H9 (cell line): Measurements from ENCODE around the gene FUT6. TPM values are rescaled to one million over a fixed set of nuclear protein-coding genes. Genes with fewer than 3 reads are reported as not detected.

ENCODE experiments used
- DNase-seq: peaks from one replicate; pipeline ENCODE4 v3.0.0-alpha.2; 2017
- H2AFZ ChIP-seq: one replicate; pipeline ENCODE4 v1.6.1; 2013; ENCODE audit warnings: mild to moderate bottlenecking, low read length, control low read depth, moderate library complexity
- H2AK5ac ChIP-seq: 2 replicates; pipeline ENCODE4 v1.6.1; 2013; ENCODE audit warnings: low read length, control low read depth, mixed read lengths; ENCODE audit not compliant: insufficient read length
- H2BK120ac ChIP-seq: one replicate; pipeline ENCODE4 v1.6.1; 2013; ENCODE audit warnings: low read depth, mild to moderate bottlenecking, low read length, control low read depth, inconsistent platforms; ENCODE audit not compliant: poor library complexity, severe bottlenecking
- H2BK12ac ChIP-seq: 2 replicates; pipeline ENCODE4 v1.6.1; 2013; ENCODE audit warnings: low read length, control low read depth, mixed read lengths, low read depth; ENCODE audit not compliant: insufficient read length
- H2BK15ac ChIP-seq: 2 replicates; pipeline ENCODE4 v1.6.1; 2013; ENCODE audit warnings: low read depth, low read length, control low read depth
- H2BK20ac ChIP-seq: one replicate; pipeline ENCODE4 v1.6.1; 2013; ENCODE audit warnings: low read depth, mild to moderate bottlenecking, low read length, control low read depth, inconsistent platforms; ENCODE audit not compliant: poor library complexity, severe bottlenecking
- H2BK5ac ChIP-seq: 2 replicates; pipeline ENCODE4 v1.6.1; 2013; ENCODE audit warnings: low read length, control low read depth, mixed read lengths; ENCODE audit not compliant: insufficient read length
- H3K14ac ChIP-seq: 2 replicates; pipeline ENCODE4 v1.6.1; 2013; ENCODE audit warnings: low read length, control low read depth; ENCODE audit not compliant: insufficient read depth
- H3K18ac ChIP-seq: 2 replicates; pipeline ENCODE4 v1.6.1; 2013; ENCODE audit warnings: low read depth, mild to moderate bottlenecking, mixed read lengths, low read length, control low read depth; ENCODE audit not compliant: insufficient read length
- H3K23ac ChIP-seq: 2 replicates; pipeline ENCODE4 v1.6.1; 2013; ENCODE audit warnings: low read length, control low read depth, mixed read lengths, low read depth; ENCODE audit not compliant: insufficient read length
- H3K23me2 ChIP-seq: 2 replicates; pipeline ENCODE4 v1.6.1; 2013; ENCODE audit warnings: low read depth, mild to moderate bottlenecking, mixed read lengths, low read length, control low read depth; ENCODE audit not compliant: insufficient read length, poor library complexity, severe bottlenecking
- H3K27ac ChIP-seq: 2 replicates; pipeline ENCODE4 v1.5.1; 2013; ENCODE audit warnings: low read length, control low read depth, mixed read lengths, low read depth; ENCODE audit not compliant: insufficient read length
- H3K27me3 ChIP-seq: 2 replicates; pipeline ENCODE4 v1.6.1; 2013; ENCODE audit warnings: low read length, control low read depth, inconsistent platforms; ENCODE audit not compliant: insufficient read depth
- H3K4ac ChIP-seq: 2 replicates; pipeline ENCODE4 v1.6.1; 2013; ENCODE audit warnings: low read depth, mild to moderate bottlenecking, control low read depth, inconsistent platforms, low read length, moderate library complexity
- H3K4me1 ChIP-seq: 2 replicates; pipeline ENCODE4 v1.6.1; 2013; ENCODE audit warnings: low read length, control low read depth, inconsistent platforms; ENCODE audit not compliant: insufficient read depth
- H3K4me2 ChIP-seq: 2 replicates; pipeline ENCODE4 v1.6.1; 2013; ENCODE audit warnings: low read length, control low read depth, mixed read lengths; ENCODE audit not compliant: insufficient read length, insufficient read depth
- H3K56ac ChIP-seq: 2 replicates; pipeline ENCODE4 v1.6.1; 2013; ENCODE audit warnings: low read depth, mild to moderate bottlenecking, mixed read lengths, low read length, control low read depth; ENCODE audit not compliant: insufficient read length
- H3K79me1 ChIP-seq: 2 replicates; pipeline ENCODE4 v1.6.1; 2013; ENCODE audit warnings: low read depth, mild to moderate bottlenecking, moderate library complexity, low read length, control low read depth, inconsistent platforms; ENCODE audit not compliant: insufficient read depth, poor library complexity, severe bottlenecking
- H3K79me2 ChIP-seq: 2 replicates; pipeline ENCODE4 v1.6.1; 2013; ENCODE audit warnings: low read length, control low read depth, inconsistent platforms; ENCODE audit not compliant: insufficient read depth
- H3K9ac ChIP-seq: 2 replicates; pipeline ENCODE4 v1.6.1; 2013; ENCODE audit warnings: low read length, control low read depth, mixed read lengths; ENCODE audit not compliant: insufficient read length; ENCODE audit errors: extremely low read depth
- H3K9me3 ChIP-seq: one replicate; pipeline ENCODE4 v1.6.1; 2013; ENCODE audit warnings: low read depth, low read length, inconsistent platforms; ENCODE audit not compliant: control insufficient read depth
- H3T11ph ChIP-seq: one replicate; pipeline ENCODE4 v1.6.1; 2013; ENCODE audit warnings: mild to moderate bottlenecking, low read length, control low read depth, inconsistent platforms
- H4K20me1 ChIP-seq: one replicate; pipeline ENCODE4 v1.6.1; 2013; ENCODE audit not compliant: control insufficient read depth, insufficient read length, insufficient read depth
- H4K5ac ChIP-seq: 2 replicates; pipeline ENCODE4 v1.6.1; 2013; ENCODE audit warnings: low read depth, mild to moderate bottlenecking, mixed read lengths, low read length, control low read depth; ENCODE audit not compliant: insufficient read length
- H4K8ac ChIP-seq: replicated peaks from 2 replicates; pipeline ENCODE4 v1.6.1; 2013; ENCODE audit warnings: low read length, control low read depth, mixed read lengths, low read depth; ENCODE audit not compliant: insufficient read length
- H4K91ac ChIP-seq: 2 replicates; pipeline ENCODE4 v1.6.1; 2013; ENCODE audit warnings: low read depth, mild to moderate bottlenecking, moderate library complexity, mixed read lengths, low read length, control low read depth; ENCODE audit not compliant: insufficient read length
- H3K27ac Mint-ChIP-seq, 3 experiments: 2 replicates in 2 of 3; 3 replicates in 1 of 3; pipeline ENCODE4 v1.8.0; 2020 to 2021; ENCODE audit warnings: mixed read lengths in 3 of 3, mild to moderate bottlenecking in 1 of 3, moderate library complexity in 1 of 3
- H3K27me3 Mint-ChIP-seq: 2 replicates; pipeline ENCODE4 v1.8.0; 2021; ENCODE audit warnings: low read depth, mild to moderate bottlenecking, moderate library complexity, mixed read lengths
- H3K36me3 Mint-ChIP-seq, 3 experiments: 2 replicates in 2 of 3; 3 replicates in 1 of 3; pipeline ENCODE4 v1.8.0; 2020 to 2021; ENCODE audit warnings: low read depth in 3 of 3, mixed read lengths in 3 of 3; ENCODE audit not compliant: insufficient read depth in 1 of 3
- H3K4me1 Mint-ChIP-seq, 2 experiments: 2 replicates each; pipeline ENCODE4 v1.8.0; 2020; ENCODE audit warnings: mixed read lengths in 2 of 2
- H3K4me3 Mint-ChIP-seq, 2 experiments: 2 replicates in 1 of 2; 3 replicates in 1 of 2; pipeline ENCODE4 v1.8.0; 2020 to 2021; ENCODE audit warnings: mild to moderate bottlenecking in 2 of 2, mixed read lengths in 2 of 2, moderate library complexity in 1 of 2
- H3K9me3 Mint-ChIP-seq, 2 experiments: 2 replicates in 1 of 2; 3 replicates in 1 of 2; pipeline ENCODE4 v1.8.0; 2020; ENCODE audit warnings: mild to moderate bottlenecking in 2 of 2, mixed read lengths in 2 of 2, moderate library complexity in 1 of 2
- CTCF ChIP-seq: fragments of 200-600 bp; sonication (generic); conservative IDR thresholded peaks from 3 replicates; pipeline ENCODE4 v1.8.0; 2021; ENCODE audit warnings: antibody characterized with exemption, mild to moderate bottlenecking
- WGBS: extraction: QIAGEN DNeasy Blood & Tissue Kit; methylation state at CpG from one replicate; pipeline ENCODE4 v1.1.7; 2013; ENCODE audit warnings: missing lambda C conversion rate, low lambda C conversion rate, mixed read lengths; ENCODE audit not compliant: insufficient read length; ENCODE audit errors: extremely low coverage; 5-methylcytosine and 5-hydroxymethylcytosine counted together
- total RNA-seq: library from RNA; stranded (reverse); gene quantifications from 2 replicates; pipeline ENCODE4 v1.2.1, GENCODE V29; 2021

The FUT6 gene
- total RNA-seq, 1 experiment from 2014 or later, result 0.13 TPM

- H3K9me3 Mint-ChIP-seq, result no peaks in the 10 kb centered on the region; a peak in 2 of 5 replicates
- H3K36me3 Mint-ChIP-seq, result peaks cover 8 to 20% (median 19%) of the 10 kb centered on the region in 3 experiments
- H2BK20ac ChIP-seq, result no peak overlapping the region
- WGBS, result no CpG with 5 or more reads among the region's 3 CpGs
- DNase-seq, result no peak
- no peak overlapping the region for H2AFZ ChIP-seq
- H2BK12ac ChIP-seq, result no peak overlapping the region
- H3T11ph ChIP-seq, result no peak overlapping the region
- H3K27ac ChIP-seq, result no peak overlapping the region
- no peak overlapping the region for H3K9ac ChIP-seq
- 0 out of 5 replicates have a peak overlapping the region, but pooled peaks of 1 of the 2 experiments have one; percentile 4 for H3K4me3 Mint-ChIP-seq
- no peaks in the 10 kb centered on the region for H3K27me3 ChIP-seq
- peaks cover 2% of the 10 kb centered on the region for H3K27me3 Mint-ChIP-seq
- no peak overlapping the region for H2BK15ac ChIP-seq
- H4K5ac ChIP-seq, result no peak overlapping the region
- peak overlapping the region in 1 of 3 experiments; percentile 7; a peak in 2 of 7 replicates for H3K27ac Mint-ChIP-seq
- no peak overlapping the region for H3K23ac ChIP-seq
- H4K8ac ChIP-seq, result no peak overlapping the region
- no peaks in the 10 kb centered on the region for H3K79me2 ChIP-seq
- H3K23me2 ChIP-seq, result no peaks in the 10 kb centered on the region
- no peak for TF ChIP-seq CTCF
- no peaks in the 10 kb centered on the region for H3K4me1 ChIP-seq
- H2AK5ac ChIP-seq, result no peak overlapping the region
- no peaks in the 10 kb centered on the region for H3K79me1 ChIP-seq
- H3K4ac ChIP-seq, result no peak overlapping the region
- H3K9me3 ChIP-seq, result no peaks in the 10 kb centered on the region
- H2BK5ac ChIP-seq, result no peak overlapping the region
- H3K18ac ChIP-seq, result no peak overlapping the region
- H4K91ac ChIP-seq, result no peak overlapping the region
- H2BK120ac ChIP-seq, result no peak overlapping the region
- H3K14ac ChIP-seq, result no peak overlapping the region
- peaks cover 0 to 8% of the 10 kb centered on the region in 2 experiments; a peak in 3 of 4 replicates for H3K4me1 Mint-ChIP-seq
- no peaks in the 10 kb centered on the region for H4K20me1 ChIP-seq
- H3K4me2 ChIP-seq, result no peak overlapping the region
- H3K56ac ChIP-seq, result no peak overlapping the region
Observed at GRCh38 chr19:5793188-5793587, 46.3 kb downstream of the FUT6 start.
